Neutrophil (primary cell): ENCODE data around the gene CENPH.

ENCODE experiments used
- H3K27ac ChIP-seq: fragments of 200-600 bp; sonication (generic); 2 replicates; pipeline ENCODE4 v1.5.1; 2016; ENCODE audit warnings: mild to moderate bottlenecking, moderate library complexity
- H3K27me3 ChIP-seq: fragments of 200-600 bp; sonication (generic); 2 replicates; pipeline ENCODE4 v1.6.0; 2016; ENCODE audit warnings: mild to moderate bottlenecking
- H3K36me3 ChIP-seq: fragments of 200-600 bp; sonication (generic); 2 replicates; pipeline ENCODE4 v1.5.1; 2017
- H3K4me1 ChIP-seq, 2 experiments: fragments of 200-600 bp in 1 of 2; sonication (generic) in 1 of 2; 1 replicate in 1 of 2; 2 replicates in 1 of 2; pipeline versions ENCODE4 v1.5.1 to v1.6.1; 2013 to 2016; ENCODE audit warnings: low read depth in 1 of 2, low read length in 1 of 2, mild to moderate bottlenecking in 1 of 2, moderate library complexity in 1 of 2; ENCODE audit not compliant: control insufficient read depth in 1 of 2, insufficient read depth in 1 of 2
- H3K4me3 ChIP-seq, 2 experiments: fragments of 200-600 bp in 1 of 2; sonication (generic) in 1 of 2; 1 replicate in 1 of 2; 2 replicates in 1 of 2; pipeline ENCODE4 v1.5.1; 2013 to 2016; ENCODE audit warnings: low read depth in 1 of 2, low read length in 1 of 2, mild to moderate bottlenecking in 1 of 2, moderate library complexity in 1 of 2
- H3K9me3 ChIP-seq: fragments of 200-600 bp; sonication (generic); 2 replicates; pipeline ENCODE4 v1.5.1; 2016
- CTCF ChIP-seq: fragments of 200-600 bp; sonication (generic); IDR thresholded peaks from 2 replicates; pipeline ENCODE4 v1.5.1; 2016; ENCODE audit warnings: antibody characterized with exemption

Gene CENPH

GRCh38 chr5:69257577-69257976, 68.2 kb downstream of the CENPH start:
- Histone ChIP-seq H3K27ac (no peak overlapping the region), H3K4me3 (no peak overlapping the region), H3K36me3 (peaks cover 73% of the 10 kb centered on the region), H3K4me1 (no peaks in the 10 kb centered on the region), H3K27me3 (no peaks in the 10 kb centered on the region), H3K9me3 (no peaks in the 10 kb centered on the region)
- TF ChIP-seq CTCF, result no peak
